A549 treated with GW870086 at 1 μM for 4 hours (cell line): ENCODE measurements around the gene SGO1. TPM values are rescaled to one million over a fixed set of nuclear protein-coding genes. Genes with fewer than 3 reads are reported as not detected.

Experiments used
- total RNA-seq: library from RNA; stranded (reverse); fragments of 200-300 nt; extraction: Qiagen RNA extraction; gene quantifications from 5 replicates; pipeline ENCODE4 v1.2.3, GENCODE V29; 2022; ENCODE audit warnings: low read depth

SGO1 gene
- 13.6 to 18.3 TPM (median 15.5 TPM) in 5 replicates for total RNA-seq

GRCh38 chr3:20185679-20186599 lies at the start of gene SGO1:
Gene SGO1 (minus strand): TSS chr3:20186206. CDS start chr3:20184027, 2,179 bp downstream.

Other genes starting within 250 kb of the SGO1 start
- gene RAB5A, start 239.1 kb downstream of the SGO1 start, total RNA-seq, result 34.4 to 63.2 TPM (median 51.2 TPM) in 5 replicates
- gene PP2D1, start 173.9 kb downstream of the SGO1 start, total RNA-seq, result not detected in 5 replicates
- 6.6 to 7.3 TPM (median 7.1 TPM) in 5 replicates for gene KAT2B, start 145.8 kb downstream of the SGO1 start, total RNA-seq